Stimulated activated CD4-positive, alpha-beta T cell treated with anti-CD3 and anti-CD28 coated beads, Interleukin-1b, Interleukin-23, amount 100 ng/mL, for 24 hours (primary cell): Measurements from ENCODE around the gene UBALD1.
A peak's percentile ranks its signal among the peaks of the same experiment; 100 is the strongest.

Source experiments
- DNase-seq, 4 experiments: peaks; one replicate each; pipeline ENCODE4 v3.0.0-alpha.2; 2020; ENCODE audit warnings: low read depth in 4 of 4, low spot score in 1 of 4

Gene UBALD1

DNA sequence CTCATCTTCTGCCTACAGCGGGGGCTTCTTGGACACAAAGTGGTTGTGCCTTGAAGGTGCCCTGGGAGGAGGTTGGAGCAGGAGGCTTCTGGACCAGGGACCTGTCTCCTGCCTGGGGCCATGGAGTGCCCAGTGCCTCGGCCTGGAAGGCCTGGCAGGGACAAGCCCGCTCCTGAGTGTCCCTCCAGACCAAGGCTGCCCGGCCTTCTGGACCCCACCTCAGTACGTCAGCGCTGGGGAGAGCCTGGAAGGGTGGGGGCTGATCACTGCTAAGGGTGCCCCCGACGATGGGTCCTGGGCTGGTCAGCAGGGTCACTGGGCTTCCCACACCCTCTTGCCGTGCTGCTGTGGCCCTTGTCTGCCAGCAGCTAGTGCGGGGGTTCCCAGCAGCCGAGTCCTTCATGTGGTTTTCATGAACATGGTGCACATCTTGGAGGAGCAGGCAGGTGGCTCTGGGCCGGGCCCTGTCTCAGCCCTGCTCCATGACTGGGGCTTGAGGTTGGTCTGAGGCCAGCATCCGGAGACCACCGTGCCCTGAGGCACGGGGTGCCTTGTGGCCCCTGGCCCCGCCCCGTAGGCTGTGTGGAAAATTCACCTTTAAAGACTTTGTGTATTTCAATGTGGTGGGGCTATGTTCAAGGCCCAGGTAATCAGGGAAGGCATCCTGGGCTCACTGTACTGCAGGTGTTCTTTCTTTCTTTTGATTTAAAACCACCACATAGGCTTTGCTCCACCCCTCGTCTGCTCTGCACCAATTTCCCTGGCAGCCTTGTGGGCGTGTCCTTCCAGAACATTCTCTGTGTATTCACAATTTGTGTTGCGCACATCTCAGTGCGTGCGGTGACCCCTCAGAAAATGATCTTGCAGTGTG lies 32.3 kb upstream of the UBALD1 start:
- no peak for DNase-seq

- DNase-seq, result no peak
Observed at GRCh38 chr16:4641895-4642294, 27.2 kb upstream of the UBALD1 start.

GRCh38 chr16:4641306-4641687 lies 26.6 kb upstream of the UBALD1 start:
- no peak for DNase-seq

- no peak for DNase-seq
Observed at GRCh38 chr16:4640572-4641305, 26.1 kb upstream of the UBALD1 start.

GRCh38 chr16:4639899-4640509 lies 25.3 kb upstream of the UBALD1 start:
- no peak for DNase-seq

DNA sequence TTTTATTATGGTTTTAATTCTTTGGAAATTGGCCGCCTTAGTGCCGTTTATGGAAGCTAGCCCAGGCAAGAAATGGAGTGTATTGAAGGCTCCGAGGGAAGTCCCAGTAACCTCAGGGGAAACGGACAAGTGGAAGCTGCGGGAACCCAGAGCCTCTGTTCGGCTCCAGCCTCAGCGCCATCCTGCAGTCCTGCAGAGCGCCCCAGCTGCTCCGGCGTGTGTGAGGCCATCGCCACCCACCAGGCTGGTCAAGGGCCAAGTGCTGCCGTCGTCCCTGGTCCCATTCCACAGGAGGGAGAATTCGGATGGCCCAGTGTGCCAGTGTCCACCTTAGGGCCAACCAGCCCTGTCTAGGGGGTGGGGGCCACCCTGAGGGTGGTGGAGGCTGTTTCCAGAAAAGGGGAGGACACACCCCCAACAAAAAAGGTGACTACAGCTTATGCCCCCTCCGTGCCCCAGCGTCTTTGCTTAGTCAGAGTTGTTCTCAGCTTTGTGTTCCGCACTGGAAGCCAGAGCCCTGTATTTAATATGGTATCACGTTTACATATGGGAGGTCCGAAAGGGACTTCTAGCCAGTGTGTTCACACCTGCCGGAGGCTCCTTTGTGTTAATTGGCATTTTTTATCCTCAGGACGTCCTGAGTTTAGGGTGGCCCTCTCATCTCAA lies 22.9 kb upstream of the UBALD1 start:
- no peak for DNase-seq

- no peak for DNase-seq
Observed at GRCh38 chr16:4636196-4636595, 21.5 kb upstream of the UBALD1 start.

DNA sequence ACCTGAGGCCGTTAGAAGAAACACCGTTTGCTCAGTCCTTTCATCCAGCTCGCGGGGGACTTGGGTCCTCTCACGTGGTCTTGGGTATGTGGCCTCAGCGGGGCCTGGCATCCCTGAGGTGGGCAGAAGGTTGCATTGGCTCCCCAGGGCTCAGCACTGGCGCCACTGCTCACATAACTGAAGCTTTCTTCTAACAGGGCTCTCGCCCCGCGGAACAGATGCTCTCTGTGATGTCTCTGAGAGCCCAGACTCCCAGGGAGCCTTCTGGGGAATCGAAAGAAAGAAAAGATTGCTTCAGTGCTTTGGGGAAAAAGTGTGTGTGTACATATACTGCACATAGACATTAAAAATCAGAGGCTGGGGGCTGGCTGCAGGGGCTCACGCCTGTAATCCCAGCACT lies 20.1 kb upstream of the UBALD1 start:
- DNase-seq, result no peak

DNA sequence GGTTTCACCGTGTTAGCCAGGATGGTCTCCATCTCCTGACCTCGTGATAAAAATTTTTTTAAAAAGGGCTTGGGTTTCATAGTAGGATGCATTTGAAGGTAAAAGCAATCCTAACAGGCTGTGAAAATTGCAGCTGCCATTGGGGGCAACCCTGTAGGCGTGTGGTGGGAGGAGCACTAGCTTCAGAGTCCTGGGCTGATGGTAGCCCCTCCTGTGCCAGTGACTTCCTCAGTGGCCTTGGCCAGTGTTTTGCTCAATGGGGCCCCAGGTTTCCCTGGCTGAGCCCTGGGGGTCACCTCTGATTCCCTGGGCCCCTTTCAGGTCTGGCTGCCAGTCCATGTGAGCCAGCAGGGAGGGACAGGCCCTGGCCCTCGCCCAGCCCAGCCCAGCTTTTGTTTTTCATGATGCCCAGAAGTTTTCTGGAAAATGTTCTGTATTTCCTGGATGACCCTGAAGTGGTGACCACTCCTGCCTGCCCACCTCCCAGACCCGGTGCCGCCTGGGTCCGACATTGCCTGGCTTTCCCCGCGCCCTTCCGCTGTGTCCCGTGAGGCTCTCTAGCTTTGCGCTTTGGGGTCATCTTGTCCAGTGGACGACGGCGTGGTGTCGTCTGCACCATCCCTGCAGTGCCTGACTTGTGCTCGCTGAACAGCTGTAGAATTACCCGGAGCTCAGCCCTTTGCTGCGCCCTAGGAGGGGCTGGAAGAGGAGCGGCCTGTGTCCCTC lies 19.4 kb upstream of the UBALD1 start:
- DNase-seq, result no peak

- no peak for DNase-seq
Observed at GRCh38 chr16:4631444-4631843, 16.8 kb upstream of the UBALD1 start.

DNA sequence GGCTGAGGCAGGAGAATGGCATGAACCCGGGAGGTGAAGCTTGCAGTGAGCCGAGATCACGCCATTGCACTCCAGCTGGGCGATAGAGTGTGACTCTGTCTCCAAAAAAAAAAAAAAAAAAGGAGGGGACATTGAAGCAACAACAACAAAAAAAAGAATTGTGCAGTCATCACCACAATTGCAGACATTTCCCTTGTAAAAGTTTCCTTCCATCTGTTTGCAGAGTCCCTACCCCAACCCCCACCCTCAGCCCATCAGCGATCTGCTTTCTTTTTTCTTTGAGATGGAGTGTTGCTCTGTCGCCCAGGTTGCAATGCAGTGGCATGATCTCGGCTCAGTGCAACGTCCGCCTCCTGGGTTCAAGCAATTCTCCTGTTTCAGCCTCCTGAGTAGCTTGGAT lies 13.6 kb upstream of the UBALD1 start:
- no peak for DNase-seq

DNA sequence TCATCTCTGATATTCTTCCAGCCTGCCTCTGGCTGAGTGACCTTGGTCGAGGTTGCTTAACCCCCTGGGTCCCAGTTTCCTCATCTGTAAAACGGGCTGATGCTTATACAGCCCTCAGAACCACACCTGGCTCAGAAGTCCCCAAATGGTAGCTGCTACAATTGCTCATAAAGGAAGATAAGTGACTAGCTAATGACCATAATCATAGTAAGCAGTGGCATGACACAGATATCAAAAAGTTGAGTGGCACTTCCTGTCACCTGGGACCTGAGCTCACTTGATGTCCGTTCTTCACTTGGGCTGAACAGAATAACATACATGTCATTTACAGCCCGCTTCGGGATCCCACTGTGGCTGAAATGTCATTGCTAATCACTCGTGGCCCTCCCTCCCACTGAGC lies 11.7 kb upstream of the UBALD1 start:
- DNase-seq, result no peak

DNA sequence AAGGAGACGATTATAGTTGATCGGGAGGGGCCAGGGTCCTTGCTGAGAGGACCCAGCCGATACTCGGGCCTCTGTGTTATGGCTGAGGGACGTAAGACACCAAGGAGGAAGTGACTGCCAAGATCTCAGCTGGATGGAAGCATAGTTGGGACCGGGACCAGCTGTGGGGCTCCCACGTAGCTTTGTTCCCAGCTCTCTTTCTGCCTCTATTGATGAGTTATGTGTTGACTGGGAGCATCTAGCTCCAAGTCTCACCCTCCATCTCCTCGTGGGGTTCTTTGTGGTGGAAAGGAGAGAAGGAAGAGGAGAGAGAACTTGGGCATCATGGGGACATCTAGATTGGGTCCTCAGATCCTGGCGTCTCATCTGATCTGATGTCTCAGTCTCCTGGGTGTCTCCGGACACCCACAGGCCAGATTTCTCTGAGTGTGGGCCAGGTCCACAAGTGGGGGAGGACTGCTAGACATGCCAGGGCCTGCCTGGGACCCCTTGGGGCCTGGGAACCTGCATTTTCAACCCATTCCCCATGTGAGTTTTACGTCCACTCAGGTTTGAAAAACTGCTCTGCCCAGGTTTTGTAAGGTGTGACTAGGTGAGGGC lies 11.0 kb upstream of the UBALD1 start:
- no peak for DNase-seq

DNA sequence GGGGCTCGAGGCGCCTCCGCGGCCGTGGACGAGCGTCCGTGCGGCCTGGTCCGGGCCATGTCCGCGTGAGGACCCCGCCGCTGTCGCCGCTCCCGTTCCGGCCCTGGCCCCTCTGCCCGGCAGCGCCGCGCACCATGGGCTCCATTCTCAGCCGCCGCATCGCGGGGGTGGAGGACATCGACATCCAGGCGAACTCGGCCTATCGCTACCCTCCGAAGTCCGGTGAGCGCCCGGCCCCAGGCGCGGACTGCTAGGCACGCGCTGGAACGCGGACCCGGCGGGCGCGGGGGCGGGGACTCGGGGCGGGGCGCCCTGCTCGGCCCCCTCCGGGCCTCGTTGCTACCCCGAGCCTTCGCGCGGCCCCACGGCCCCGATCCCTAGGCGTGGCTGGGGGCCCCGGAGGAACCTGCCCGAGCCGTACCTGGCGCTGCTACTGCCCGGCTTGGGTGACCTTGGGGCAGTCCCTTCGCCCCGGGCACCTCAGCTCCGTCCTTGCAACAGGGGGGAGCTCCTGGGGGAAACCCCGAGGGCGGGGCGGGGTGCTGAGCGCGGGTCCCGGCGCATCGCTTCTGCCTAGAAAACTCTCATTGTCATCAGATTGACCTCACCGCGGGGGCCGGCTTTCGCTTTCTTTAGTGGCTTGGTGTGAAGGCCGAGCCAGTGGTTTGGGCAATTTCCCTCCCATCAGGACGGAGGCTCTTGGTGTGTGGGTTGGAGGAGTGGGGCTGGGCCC lies 10.3 kb upstream of the UBALD1 start:
- peak; percentile 34 to 73 (median 42) for DNase-seq

DNA sequence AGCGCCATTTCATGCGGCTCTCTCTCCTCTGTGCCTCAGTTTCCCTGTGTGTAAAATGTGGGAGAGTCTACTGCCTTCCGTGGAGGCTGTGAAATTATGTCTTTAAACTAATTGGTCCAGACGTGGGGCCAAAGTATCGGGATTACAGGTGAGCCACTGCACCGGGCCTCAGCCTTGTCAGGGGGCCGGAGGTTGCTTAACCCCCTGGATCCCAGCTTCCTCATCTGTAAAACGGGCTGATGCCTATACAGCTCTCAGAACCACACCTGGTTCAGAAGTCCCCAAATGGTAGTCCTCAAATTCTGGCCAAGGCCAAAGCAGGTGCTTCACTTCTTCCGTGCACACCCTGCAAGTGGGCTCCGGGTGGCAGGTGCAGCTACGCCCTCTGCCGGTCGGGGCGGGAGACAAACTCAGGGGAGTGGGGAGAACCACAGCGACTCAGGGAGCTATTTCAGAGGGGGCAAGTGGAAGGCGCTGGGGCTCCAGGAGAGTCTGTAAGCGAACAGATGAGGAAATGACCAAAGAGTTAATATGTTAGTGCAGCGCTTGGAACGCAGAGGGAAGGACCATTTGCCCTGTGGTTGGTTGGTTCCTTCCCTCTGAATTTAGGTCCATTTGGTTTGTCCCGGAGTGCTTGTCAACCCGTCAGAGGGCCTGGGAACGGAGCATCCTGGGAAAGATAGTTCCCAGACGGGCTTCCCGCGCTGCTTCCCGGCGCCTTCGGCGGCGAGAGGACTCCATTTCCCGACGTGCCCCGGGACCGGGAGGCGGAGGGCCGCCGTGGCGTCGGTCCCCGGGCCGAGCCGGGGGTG lies 9.5 kb upstream of the UBALD1 start, which contains the start of gene MGRN1:
MGRN1 (plus strand) TSS at position 812 of the 812 bp plus-strand sequence. CDS start 135 bp downstream, outside the sequence.
- DNase-seq, result peak; percentile 78 to 91 (median 84)

DNA sequence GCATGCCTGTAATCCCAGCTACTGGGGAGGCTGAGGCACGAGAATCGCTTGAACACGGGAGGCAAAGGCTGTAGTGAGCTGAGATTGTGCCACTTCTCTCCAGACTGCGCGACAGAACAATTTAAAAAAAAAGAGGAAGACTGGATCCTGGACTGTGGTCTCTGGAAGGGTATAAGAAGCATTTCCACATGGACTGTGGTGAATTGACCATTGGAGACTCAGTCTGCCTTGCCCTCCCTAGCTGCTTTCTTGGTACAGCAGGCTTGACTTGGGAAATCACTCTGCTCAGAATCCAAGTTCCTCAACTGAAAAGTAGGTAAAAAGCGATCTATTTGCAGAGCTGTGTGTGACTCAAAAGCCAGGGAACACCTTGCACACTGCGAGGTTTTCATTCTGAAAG lies 8.9 kb upstream of the UBALD1 start:
- DNase-seq, result no peak

- no peak for DNase-seq
Observed at GRCh38 chr16:4618645-4619418, 4.1 kb upstream of the UBALD1 start.

DNA sequence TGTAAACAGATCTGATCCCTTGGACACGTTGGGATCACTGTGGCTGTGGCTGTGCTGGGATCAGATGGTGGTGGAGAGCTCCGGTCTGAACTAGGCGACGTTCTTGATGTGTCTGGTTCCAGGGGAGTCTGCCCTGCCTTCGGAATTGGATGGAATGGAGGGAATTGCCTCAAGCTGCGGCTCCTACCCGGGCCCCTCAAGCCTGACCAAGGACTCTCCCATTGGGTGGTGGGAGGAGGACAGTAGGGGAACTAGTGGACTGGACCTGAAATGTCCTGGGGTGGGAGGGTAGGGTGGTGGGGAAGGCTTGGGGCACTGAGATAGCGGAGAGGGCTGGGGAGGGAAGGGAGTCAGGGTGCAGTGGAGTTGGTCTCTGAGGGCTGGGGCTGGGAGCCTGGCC lies 3.2 kb upstream of the UBALD1 start:
- no peak for DNase-seq
